Mononuclear cell (primary cell): ENCODE measurements around the gene ROPN1. TPM values are rescaled to one million over a fixed set of nuclear protein-coding genes. Genes with fewer than 3 reads are reported as not detected.
"Not testable (repeated sequence)": the region's sequence is repeated elsewhere in the genome, so short reads cannot be mapped to it uniquely, and the experiment has no call there.

Experiments used
- H3K27me3 ChIP-seq: 2 replicates; pipeline ENCODE4 v1.6.0; 2011; ENCODE audit warnings: low read length, control low read depth; ENCODE audit not compliant: insufficient read depth
- H3K4me1 ChIP-seq: 2 replicates; pipeline ENCODE4 v1.5.1; 2011; ENCODE audit warnings: mild to moderate bottlenecking, low read length, control low read depth; ENCODE audit not compliant: insufficient read depth
- H3K4me3 ChIP-seq: 2 replicates; pipeline ENCODE4 v1.5.1; 2011; ENCODE audit warnings: mild to moderate bottlenecking, low read length, moderate library complexity
- H3K9me3 ChIP-seq: 2 replicates; pipeline ENCODE4 v1.5.1; 2011; ENCODE audit warnings: low read depth, mild to moderate bottlenecking, control low read depth, low read length
- total RNA-seq: library from RNA; depleted of rRNA; stranded (reverse); fragments of >200 nt; gene quantifications from one replicate; pipeline ENCODE4 v1.2.3, GENCODE V29; 2012

Gene ROPN1
- total RNA-seq, 1 donor = not detected

GRCh38 chr3:124016483-124016882 lies 24.6 kb upstream of the ROPN1 start:
- H3K4me3 ChIP-seq, H3K9me3 ChIP-seq, H3K27me3 ChIP-seq, H3K4me1 ChIP-seq: not testable (repeated sequence)

- H3K4me3 ChIP-seq = no peak overlapping the region
- no peaks in the 10 kb centered on the region for H3K9me3 ChIP-seq
- H3K4me1 ChIP-seq = no peaks in the 10 kb centered on the region
- H3K27me3 ChIP-seq = peaks cover under 1% of the 10 kb centered on the region
Measured at GRCh38 chr3:124014366-124014942, 22.5 kb upstream of the ROPN1 start.

GRCh38 chr3:124008321-124008720 lies 16.4 kb upstream of the ROPN1 start:
- not testable (repeated sequence) for H3K9me3 ChIP-seq, H3K4me3 ChIP-seq, H3K27me3 ChIP-seq, H3K4me1 ChIP-seq

GRCh38 chr3:124007186-124007585 lies 15.3 kb upstream of the ROPN1 start:
- Histone ChIP-seq H3K9me3 (no peaks in the 10 kb centered on the region), H3K4me1 (no peaks in the 10 kb centered on the region), H3K27me3 (peaks cover 2% of the 10 kb centered on the region), H3K4me3 (no peak overlapping the region)

GRCh38 chr3:124002405-124003079 lies 10.6 kb upstream of the ROPN1 start:
- not testable (repeated sequence) for H3K9me3 ChIP-seq, H3K4me3 ChIP-seq, H3K27me3 ChIP-seq, H3K4me1 ChIP-seq

GRCh38 chr3:124001366-124001765 lies 9.4 kb upstream of the ROPN1 start:
- H3K4me3 ChIP-seq, H3K4me1 ChIP-seq, H3K9me3 ChIP-seq, H3K27me3 ChIP-seq: not testable (repeated sequence)

- Histone ChIP-seq H3K4me3 (no peak overlapping the region), H3K4me1 (no peaks in the 10 kb centered on the region), H3K9me3 (no peaks in the 10 kb centered on the region), H3K27me3 (peaks cover 17% of the 10 kb centered on the region)
Measured at GRCh38 chr3:123997543-123997942, 5.6 kb upstream of the ROPN1 start.

- Histone ChIP-seq H3K4me1 (no peaks in the 10 kb centered on the region), H3K27me3 (peaks cover 31% of the 10 kb centered on the region), H3K9me3 (no peaks in the 10 kb centered on the region), H3K4me3 (no peak overlapping the region)
Measured at GRCh38 chr3:123993818-123994217, 1.9 kb upstream of the ROPN1 start.

- Histone ChIP-seq H3K27me3 (peaks cover 48% of the 10 kb centered on the region), H3K4me3 (no peak overlapping the region), H3K4me1 (no peaks in the 10 kb centered on the region), H3K9me3 (no peaks in the 10 kb centered on the region)
Measured at GRCh38 chr3:123986427-123986826, 5.5 kb downstream of the ROPN1 start.

- Histone ChIP-seq H3K27me3 (peaks cover 50% of the 10 kb centered on the region), H3K4me3 (no peak overlapping the region), H3K4me1 (no peaks in the 10 kb centered on the region), H3K9me3 (no peaks in the 10 kb centered on the region)
Measured at GRCh38 chr3:123984957-123985356, 7.0 kb downstream of the ROPN1 start.

- no peaks in the 10 kb centered on the region for H3K9me3 ChIP-seq
- H3K4me1 ChIP-seq = no peaks in the 10 kb centered on the region
- peaks cover 46% of the 10 kb centered on the region for H3K27me3 ChIP-seq
- no peak overlapping the region for H3K4me3 ChIP-seq
Measured at GRCh38 chr3:123984350-123984749, 7.6 kb downstream of the ROPN1 start.

GRCh38 chr3:123981317-123981716 lies 10.6 kb downstream of the ROPN1 start:
- H3K9me3 ChIP-seq, H3K4me3 ChIP-seq, H3K4me1 ChIP-seq: not testable (repeated sequence)
- H3K27me3 ChIP-seq = peaks cover 28% of the 10 kb centered on the region

GRCh38 chr3:123980539-123980938 lies 11.4 kb downstream of the ROPN1 start:
- Histone ChIP-seq H3K9me3 (no peaks in the 10 kb centered on the region), H3K27me3 (peaks cover 28% of the 10 kb centered on the region), H3K4me1 (no peaks in the 10 kb centered on the region), H3K4me3 (no peak overlapping the region)

GRCh38 chr3:123979525-123980501 lies 12.1 kb downstream of the ROPN1 start:
- H3K4me3 ChIP-seq, H3K9me3 ChIP-seq, H3K4me1 ChIP-seq: not testable (repeated sequence)
- H3K27me3 ChIP-seq = peaks cover 27% of the 10 kb centered on the region

GRCh38 chr3:123976904-123977303 lies 15.0 kb downstream of the ROPN1 start:
- H3K27me3 ChIP-seq = peaks cover 14% of the 10 kb centered on the region
- not testable (repeated sequence) for H3K4me1 ChIP-seq, H3K4me3 ChIP-seq, H3K9me3 ChIP-seq
